ENCODE results near the gene DHPS.
"Not testable (repeated sequence)": the region's sequence is repeated elsewhere in the genome, so short reads cannot be mapped to it uniquely, and the experiment has no call there.

Gene DHPS

GRCh38 chr19:12647490-12648071, 34.1 kb downstream of the DHPS start:
- Histone ChIP-seq H4K20me1 (ENCODE audit: control insufficient read depth, insufficient read depth, low read depth, low read length) (no peaks in the 10 kb centered on the region), H3F3A (ENCODE audit: control insufficient read depth, insufficient read depth) (no peaks in the 10 kb centered on the region), H3K9me3 (ENCODE audit: control insufficient read depth, insufficient read depth, low read length) (no peaks in the 10 kb centered on the region), H3K79me2 (ENCODE audit: control insufficient read depth, low read length) (no peaks in the 10 kb centered on the region), H3K36me3 (ENCODE audit: control insufficient read depth, low read length) (peaks cover 8% of the 10 kb centered on the region), H3K27ac (ENCODE audit: low read depth, low read length) (no peak overlapping the region), H3K9me2 (replicated peaks; ENCODE audit: control insufficient read depth, low read length) (no peaks in the 10 kb centered on the region), H3K4me2 (ENCODE audit: low read length) (no peak overlapping the region), H3K4me1 (ENCODE audit: control insufficient read depth, low read length) (no peaks in the 10 kb centered on the region), H3K4me3 (ENCODE audit: low read length) (no peak overlapping the region), H3K27me3 (ENCODE audit: control insufficient read depth, low read length) (no peaks in the 10 kb centered on the region)
- TF ChIP-seq CTCF (IDR thresholded peaks at IDR 0.05; ENCODE audit: low read depth, low read length, poor library complexity, severe bottlenecking) = no peak
- TF ChIP-seq EZH2phosphoT487 (IDR thresholded peaks at IDR 0.05; ENCODE audit: borderline replicate concordance, low read length) = no peak

- Histone ChIP-seq H3K9me3 (ENCODE audit: control insufficient read depth, insufficient read depth, low read length) (no peaks in the 10 kb centered on the region), H3K9me2 (replicated peaks; ENCODE audit: control insufficient read depth, low read length) (no peaks in the 10 kb centered on the region), H3K4me1 (ENCODE audit: control insufficient read depth, low read length) (no peaks in the 10 kb centered on the region), H3K4me2 (ENCODE audit: low read length) (no peak overlapping the region), H3K27me3 (ENCODE audit: control insufficient read depth, low read length) (no peaks in the 10 kb centered on the region), H4K20me1 (ENCODE audit: control insufficient read depth, insufficient read depth, low read depth, low read length) (no peaks in the 10 kb centered on the region), H3F3A (ENCODE audit: control insufficient read depth, insufficient read depth) (no peaks in the 10 kb centered on the region), H3K79me2 (ENCODE audit: control insufficient read depth, low read length) (no peaks in the 10 kb centered on the region), H3K27ac (ENCODE audit: low read depth, low read length) (no peak overlapping the region), H3K36me3 (ENCODE audit: control insufficient read depth, low read length) (peaks cover 8% of the 10 kb centered on the region), H3K4me3 (ENCODE audit: low read length) (no peak overlapping the region)
- no peak for TF ChIP-seq CTCF (IDR thresholded peaks at IDR 0.05; ENCODE audit: low read depth, low read length, poor library complexity, severe bottlenecking)
Observed at GRCh38 chr19:12647047-12647446, 34.6 kb downstream of the DHPS start.

GRCh38 chr19:12646551-12646950, 35.1 kb downstream of the DHPS start:
- Histone ChIP-seq H3K27ac (ENCODE audit: low read depth, low read length) (no peak overlapping the region), H3F3A (ENCODE audit: control insufficient read depth, insufficient read depth) (no peaks in the 10 kb centered on the region), H3K4me1 (ENCODE audit: control insufficient read depth, low read length) (no peaks in the 10 kb centered on the region), H3K79me2 (ENCODE audit: control insufficient read depth, low read length) (no peaks in the 10 kb centered on the region), H3K4me3 (ENCODE audit: low read length) (no peak overlapping the region), H3K36me3 (ENCODE audit: control insufficient read depth, low read length) (peaks cover 3% of the 10 kb centered on the region), H3K27me3 (ENCODE audit: control insufficient read depth, low read length) (no peaks in the 10 kb centered on the region), H3K4me2 (ENCODE audit: low read length) (no peak overlapping the region), H4K20me1 (ENCODE audit: control insufficient read depth, insufficient read depth, low read depth, low read length) (no peaks in the 10 kb centered on the region), H3K9me2 (replicated peaks; ENCODE audit: control insufficient read depth, low read length) (no peaks in the 10 kb centered on the region), H3K9me3 (ENCODE audit: control insufficient read depth, insufficient read depth, low read length) (no peaks in the 10 kb centered on the region)
- TF ChIP-seq CTCF (IDR thresholded peaks at IDR 0.05; ENCODE audit: low read depth, low read length, poor library complexity, severe bottlenecking) (no peak), EZH2phosphoT487 (IDR thresholded peaks at IDR 0.05; ENCODE audit: borderline replicate concordance, low read length) (no peak)

DNA sequence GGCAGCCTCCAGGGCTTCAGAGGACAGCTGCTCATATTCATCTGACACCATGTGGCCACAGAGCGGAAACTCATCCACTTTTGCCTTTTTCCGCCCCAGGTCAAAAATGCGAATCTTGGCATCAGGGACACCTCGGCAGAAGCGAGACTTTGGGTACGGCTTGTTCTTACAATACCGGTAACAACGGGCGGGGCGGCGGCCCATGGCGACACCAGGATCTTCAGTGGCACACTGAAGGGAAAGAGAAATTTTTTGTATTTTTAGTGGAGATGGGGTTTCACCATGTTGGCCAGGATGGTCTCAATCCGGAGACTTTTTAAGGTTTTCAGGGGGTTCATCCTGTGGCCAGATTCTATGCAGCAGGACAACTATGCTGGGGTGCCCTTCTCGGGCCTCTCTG, 38.0 kb downstream of the DHPS start:
- not testable (repeated sequence) for H3K4me1 ChIP-seq (ENCODE audit: control insufficient read depth, low read length); H3F3A ChIP-seq (ENCODE audit: control insufficient read depth, insufficient read depth); H3K4me3 ChIP-seq (ENCODE audit: low read length); H3K27me3 ChIP-seq (ENCODE audit: control insufficient read depth, low read length); H3K9me3 ChIP-seq (ENCODE audit: control insufficient read depth, insufficient read depth, low read length); H3K79me2 ChIP-seq (ENCODE audit: control insufficient read depth, low read length); H3K36me3 ChIP-seq (ENCODE audit: control insufficient read depth, low read length); H4K20me1 ChIP-seq (ENCODE audit: control insufficient read depth, insufficient read depth, low read depth, low read length); H3K4me2 ChIP-seq (ENCODE audit: low read length); H3K27ac ChIP-seq (ENCODE audit: low read depth, low read length); H3K9me2 ChIP-seq (replicated peaks; ENCODE audit: control insufficient read depth, low read length)

Data from DOHH2 (cell line).